Posterior cingulate gyrus (tissue), 11 donors: Measurements from ENCODE around the gene PRUNE2.
"Not testable (repeated sequence)": the region's sequence is repeated elsewhere in the genome, so short reads cannot be mapped to it uniquely, and the experiment has no call there.

Source experiments
- DNase-seq, 10 donors: peaks; one replicate each; pipeline versions ENCODE4 v3.0.0 to v3.0.0-alpha.2; 2020 to 2021; ENCODE audit warnings: mixed read lengths in 3 of 10
- intact Hi-C: fragments of 100-400 bp; cut with DNase I; formaldehyde crosslinking; loops from one replicate; pipeline ENCODE4 v1.15.1; 2023

PRUNE2 gene

DNA sequence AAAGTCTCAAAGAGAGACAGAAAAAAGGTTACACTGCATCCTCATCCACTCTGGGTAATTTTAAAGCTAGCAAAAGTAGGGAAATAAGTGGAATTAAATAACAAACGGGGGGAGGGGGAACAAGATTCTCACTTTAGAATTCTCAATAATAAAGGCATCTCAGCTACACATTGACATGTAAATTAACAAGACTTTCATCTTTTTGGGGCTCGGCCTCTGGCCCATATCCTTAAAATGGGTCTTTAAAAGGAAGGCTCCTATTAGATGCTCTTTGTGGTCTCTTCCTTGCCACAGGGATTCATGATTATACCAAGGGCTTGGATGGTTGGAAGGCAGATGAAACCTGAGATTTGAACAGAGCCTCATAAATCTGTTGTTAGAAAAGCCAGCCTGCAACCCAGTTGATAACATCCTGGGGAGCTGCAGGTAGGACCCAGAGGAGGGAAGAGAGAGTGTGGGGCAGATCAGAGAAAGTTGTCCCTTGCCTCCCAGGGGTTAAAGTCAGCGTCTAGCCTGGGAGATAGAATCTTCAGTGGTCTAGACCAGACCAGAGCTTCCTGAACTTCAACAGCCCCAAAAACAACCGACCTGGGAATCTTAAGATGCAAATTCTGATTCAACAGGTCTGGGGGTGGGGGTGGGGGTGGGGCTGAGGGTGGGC is 311.0 kb downstream of the PRUNE2 start:
- no peak for DNase-seq
- intact Hi-C loops, result loop anchor here (10.0 kb wide), 1 partner anchor 50 kb away; no protein-coding TSS in a partner anchor

GRCh38 chr9:76593961-76594735 is 311.8 kb downstream of the PRUNE2 start:
- intact Hi-C loops, result loop anchor here (10.0 kb wide), 1 partner anchor 51 kb away; no protein-coding TSS in a partner anchor
- DNase-seq, result not testable (repeated sequence)

- intact Hi-C loops, result loop anchor here (10.0 kb wide), 1 partner anchor 52 kb away; no protein-coding TSS in a partner anchor
- DNase-seq, result no peak
Measured at GRCh38 chr9:76592974-76593347, 313.0 kb downstream of the PRUNE2 start.

GRCh38 chr9:76592091-76592973 is 313.6 kb downstream of the PRUNE2 start:
- DNase-seq, result no peak
- intact Hi-C loops, result loop anchor here (10.0 kb wide), 1 partner anchor 52 kb away; no protein-coding TSS in a partner anchor

DNA sequence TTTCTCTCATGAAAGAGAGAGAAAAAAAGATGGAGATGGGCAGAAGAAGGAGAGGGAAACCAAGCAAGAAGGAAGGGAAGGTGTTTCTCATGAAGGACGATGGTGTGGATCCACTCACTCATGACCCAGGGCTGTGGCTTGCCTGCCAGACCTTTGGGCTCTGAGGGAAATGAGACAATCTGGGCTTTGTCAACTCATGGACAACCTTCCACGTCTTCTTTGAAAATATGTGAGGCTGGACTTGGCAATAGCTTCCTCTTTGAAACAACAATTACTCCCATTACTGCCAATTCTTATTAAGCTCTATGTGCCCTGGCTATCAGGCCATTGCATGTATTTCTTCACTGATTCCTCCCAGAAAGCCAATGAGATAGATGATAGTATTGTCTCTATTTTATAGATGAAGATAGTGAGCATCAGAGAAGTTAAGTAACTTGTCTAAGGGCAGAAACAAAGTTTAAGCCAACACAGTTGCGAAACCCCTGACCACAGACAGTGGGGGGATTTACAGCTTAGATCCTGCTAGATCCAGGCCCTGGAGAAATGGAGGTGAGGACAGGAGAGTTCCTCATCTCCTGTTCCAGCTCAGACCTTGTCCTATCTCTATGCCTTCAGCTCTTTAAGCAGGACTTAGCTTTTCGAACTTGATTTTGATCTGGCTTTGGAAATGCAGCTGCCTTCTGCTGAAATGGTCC is 314.5 kb downstream of the PRUNE2 start:
- no peak for DNase-seq
- intact Hi-C loops, result loop anchor here (10.0 kb wide), 1 partner anchor 53 kb away; no protein-coding TSS in a partner anchor

- intact Hi-C loops, result no loop called here
- DNase-seq, result no peak
Measured at GRCh38 chr9:76588316-76588715, 317.6 kb downstream of the PRUNE2 start.

DNA sequence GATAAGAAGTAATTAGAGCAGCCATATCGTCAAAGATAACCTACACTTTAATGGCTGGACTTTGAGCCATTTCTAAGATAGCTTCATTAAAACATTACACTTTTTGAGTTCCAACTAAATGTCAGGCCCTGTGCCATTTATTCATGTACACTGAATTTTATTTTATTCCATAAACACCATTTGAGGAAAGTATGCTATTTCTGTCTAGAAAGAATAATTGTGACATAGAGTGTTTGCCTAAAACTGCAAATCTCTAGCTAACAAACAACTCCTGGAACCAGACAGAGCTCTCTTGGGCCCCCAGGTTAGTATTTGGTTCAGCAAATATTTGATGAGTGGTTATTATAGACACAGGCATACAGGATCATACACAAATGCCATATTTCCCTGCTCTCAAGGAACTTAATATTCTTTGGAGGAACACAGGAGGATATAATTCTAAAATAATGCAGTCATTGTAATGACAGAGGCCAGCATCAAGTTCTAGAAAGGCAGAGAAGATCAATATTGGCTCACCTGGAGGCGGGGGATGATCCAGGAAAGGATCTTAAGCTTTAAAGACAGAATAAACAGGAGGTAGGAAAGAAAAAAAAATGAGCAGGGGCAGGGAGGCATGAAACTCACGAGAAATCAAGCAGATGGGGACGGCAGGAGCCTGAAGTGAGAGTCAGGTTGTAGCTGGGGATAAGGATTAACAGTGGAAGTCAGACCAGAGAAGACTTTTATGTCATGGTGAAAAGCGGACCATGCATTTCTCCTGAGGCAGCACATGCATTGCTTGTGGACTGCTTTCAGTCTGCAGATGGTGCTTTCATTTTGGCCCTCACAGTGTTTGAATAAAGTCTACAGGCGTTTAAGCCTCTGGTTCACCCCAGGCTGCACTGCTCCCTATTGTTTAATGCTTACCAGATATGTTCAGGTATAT is 319.3 kb downstream of the PRUNE2 start:
- intact Hi-C loops, result no loop called here
- no peak for DNase-seq

- intact Hi-C loops, result no loop called here
Measured at GRCh38 chr9:76585487-76586389, 320.2 kb downstream of the PRUNE2 start.

GRCh38 chr9:76583256-76583655 is 322.7 kb downstream of the PRUNE2 start:
- intact Hi-C loops, result no loop called here
- no peak for DNase-seq

More at GRCh38 chr9:76585487-76586389, 320.2 kb downstream of the PRUNE2 start:
- no peak for DNase-seq

DNA sequence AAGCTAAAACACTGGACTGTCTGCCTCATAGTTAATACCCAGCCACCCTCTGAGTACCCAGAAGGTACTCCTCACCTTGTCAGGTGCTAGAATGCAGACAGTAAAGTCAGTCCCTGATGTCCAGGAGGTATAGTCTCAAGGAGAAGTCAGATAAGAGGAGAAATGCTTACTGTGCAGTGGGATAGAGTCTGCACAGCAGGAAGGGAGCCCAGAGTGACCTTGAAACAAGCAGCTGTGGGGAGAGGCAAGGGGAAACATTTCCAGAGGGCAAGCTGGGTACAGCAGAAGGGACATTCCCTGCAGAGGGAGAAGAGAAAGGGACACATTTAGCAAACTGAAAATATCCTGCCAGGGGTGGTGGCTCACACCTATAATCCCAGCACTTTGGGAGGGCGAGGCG is 324.2 kb downstream of the PRUNE2 start:
- intact Hi-C loops, result no loop called here
- DNase-seq, result no peak

GRCh38 chr9:76580820-76581219 is 325.1 kb downstream of the PRUNE2 start:
- intact Hi-C loops, result no loop called here
- DNase-seq, result no peak

- no peak for DNase-seq
- intact Hi-C loops, result no loop called here
Measured at GRCh38 chr9:76580188-76580587, 325.7 kb downstream of the PRUNE2 start.

DNA sequence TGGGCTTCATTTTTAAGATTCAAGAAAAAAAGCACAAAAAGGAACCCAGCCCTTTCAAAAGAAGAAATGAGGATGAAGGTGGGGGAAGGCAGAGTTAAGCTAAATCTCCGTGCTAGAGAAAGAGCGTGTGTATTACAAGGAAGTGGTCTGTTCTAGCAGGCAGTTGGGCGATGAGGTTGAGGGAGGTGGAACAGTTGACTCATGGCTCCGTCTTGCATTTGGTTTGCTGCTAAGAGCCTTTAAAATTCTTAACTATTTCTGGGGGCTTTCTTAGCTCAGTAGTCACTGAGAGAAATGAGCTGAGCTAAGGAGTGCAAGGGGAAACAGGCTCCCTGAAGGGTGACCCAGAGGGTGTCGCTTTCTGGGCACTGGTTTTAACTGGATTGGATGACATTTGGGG is 329.6 kb downstream of the PRUNE2 start:
- no peak for DNase-seq
- intact Hi-C loops, result no loop called here

DNA sequence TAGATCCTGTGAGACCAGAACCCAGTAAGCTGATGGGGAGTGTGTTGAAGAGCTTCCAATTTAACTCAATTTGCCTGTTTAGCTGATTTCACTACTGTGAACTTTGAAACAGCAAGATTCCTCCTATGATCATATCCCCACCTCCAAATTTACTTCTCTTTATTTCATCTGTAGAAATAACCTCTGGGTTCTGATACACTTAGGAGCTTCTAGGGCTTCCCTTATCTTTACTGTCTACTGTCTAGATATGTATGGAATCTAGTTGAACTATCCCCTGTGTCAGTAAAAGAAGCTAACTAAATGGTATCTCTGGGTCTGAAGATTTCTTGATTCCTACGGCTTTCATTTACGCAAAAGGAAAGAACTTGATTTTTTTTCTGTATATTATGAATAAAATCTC is 330.2 kb downstream of the PRUNE2 start:
- no peak for DNase-seq
- intact Hi-C loops, result no loop called here

DNA sequence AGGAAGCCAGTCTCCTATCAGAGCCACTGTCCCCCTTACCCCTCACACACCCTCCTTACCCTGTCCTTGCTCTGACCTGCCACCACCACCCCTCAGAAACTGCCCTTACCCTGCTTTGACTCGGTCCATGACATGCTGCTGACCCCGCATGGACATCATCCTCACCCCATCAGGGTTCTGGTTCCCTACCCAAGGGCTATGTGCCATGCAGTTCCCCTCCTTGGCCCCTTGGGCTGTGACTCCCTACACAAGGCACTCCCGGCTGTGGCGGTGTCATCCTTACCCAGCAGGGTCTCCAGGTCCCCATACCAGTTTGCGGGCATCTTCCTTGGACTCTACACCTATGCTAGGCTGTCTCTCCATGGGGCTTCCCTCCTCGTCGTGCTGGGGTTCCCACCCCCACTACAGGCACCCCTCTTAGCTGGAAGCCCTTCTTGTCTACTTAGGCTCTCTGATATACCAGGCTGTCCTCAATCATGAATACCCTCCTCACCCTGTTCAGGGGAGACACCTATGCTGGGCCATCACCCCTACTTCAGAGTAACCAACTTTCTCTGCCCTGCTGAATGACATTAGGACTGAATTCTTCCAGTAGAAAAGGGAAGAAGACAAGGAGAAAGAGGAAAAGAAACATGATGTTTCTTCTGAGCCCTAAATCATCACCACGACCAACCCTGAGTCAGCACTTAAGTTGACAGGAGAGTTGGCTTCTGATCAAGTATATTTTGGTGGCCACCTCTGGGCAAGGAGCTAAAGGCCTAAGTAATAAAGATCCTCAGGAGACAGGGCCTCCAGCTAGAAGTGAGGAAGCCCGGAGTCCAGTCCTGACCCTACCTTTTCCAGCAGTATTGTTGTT is 331.8 kb downstream of the PRUNE2 start:
- intact Hi-C loops, result no loop called here
- DNase-seq, result no peak

- intact Hi-C loops, result no loop called here
- no peak for DNase-seq
Measured at GRCh38 chr9:76573408-76573807, 332.5 kb downstream of the PRUNE2 start.

GRCh38 chr9:76572151-76572550 is 333.8 kb downstream of the PRUNE2 start:
- intact Hi-C loops, result no loop called here
- DNase-seq, result no peak
